Measurements from ENCODE around the gene INPP4B. TPM values are rescaled to one million over a fixed set of nuclear protein-coding genes. Genes with fewer than 3 reads are reported as not detected.

Gene INPP4B
- total and polyA plus RNA-seq, 9 donors, result 1.7 to 14.7 (median 10.7) TPM

DNA sequence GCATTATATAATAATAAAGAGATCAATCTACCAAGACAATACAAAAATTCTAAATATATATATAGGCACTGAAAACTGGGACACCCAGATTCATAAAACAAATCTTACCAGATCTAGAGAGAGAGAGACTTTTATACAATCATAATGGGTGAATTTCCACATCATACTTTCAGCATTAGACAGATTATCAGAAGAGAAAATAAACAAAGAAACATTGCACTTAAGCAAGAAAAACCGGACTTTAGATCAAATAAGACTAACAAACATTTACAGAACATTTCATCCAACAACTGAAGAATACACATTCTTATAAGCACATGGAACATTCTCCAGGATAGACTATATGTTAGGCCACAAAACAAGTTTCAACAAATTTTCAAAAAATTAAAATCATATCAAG, 245.1 kb downstream of the INPP4B start:
- Histone ChIP-seq H3K4me3 (no peak overlapping the region), H3K27me3 (no peaks in the 10 kb centered on the region), H3K4me1 (ENCODE audit: insufficient read depth) (no peaks in the 10 kb centered on the region), H3K36me3 (no peaks in the 10 kb centered on the region), H3K9me3 (no peaks in the 10 kb centered on the region), H3K27ac (no peak overlapping the region)
- intact Hi-C loops (cut with DNase I), result no loop called here
- 70 to 85% (median 84%) methylated on average over 1 of the region's 1 CpG for WGBS, 3 donors
- DNase-seq, result no peak
- no peak for TF ChIP-seq POLR2A (IDR thresholded peaks at IDR 0.05)
- TF ChIP-seq, protein P1, sequence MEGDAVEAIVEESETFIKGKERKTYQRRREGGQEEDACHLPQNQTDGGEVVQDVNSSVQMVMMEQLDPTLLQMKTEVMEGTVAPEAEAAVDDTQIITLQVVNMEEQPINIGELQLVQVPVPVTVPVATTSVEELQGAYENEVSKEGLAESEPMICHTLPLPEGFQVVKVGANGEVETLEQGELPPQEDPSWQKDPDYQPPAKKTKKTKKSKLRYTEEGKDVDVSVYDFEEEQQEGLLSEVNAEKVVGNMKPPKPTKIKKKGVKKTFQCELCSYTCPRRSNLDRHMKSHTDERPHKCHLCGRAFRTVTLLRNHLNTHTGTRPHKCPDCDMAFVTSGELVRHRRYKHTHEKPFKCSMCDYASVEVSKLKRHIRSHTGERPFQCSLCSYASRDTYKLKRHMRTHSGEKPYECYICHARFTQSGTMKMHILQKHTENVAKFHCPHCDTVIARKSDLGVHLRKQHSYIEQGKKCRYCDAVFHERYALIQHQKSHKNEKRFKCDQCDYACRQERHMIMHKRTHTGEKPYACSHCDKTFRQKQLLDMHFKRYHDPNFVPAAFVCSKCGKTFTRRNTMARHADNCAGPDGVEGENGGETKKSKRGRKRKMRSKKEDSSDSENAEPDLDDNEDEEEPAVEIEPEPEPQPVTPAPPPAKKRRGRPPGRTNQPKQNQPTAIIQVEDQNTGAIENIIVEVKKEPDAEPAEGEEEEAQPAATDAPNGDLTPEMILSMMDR (IDR thresholded peaks at IDR 0.05), result no peak
- no peak for TF ChIP-seq EP300 (IDR thresholded peaks at IDR 0.05)

DNA sequence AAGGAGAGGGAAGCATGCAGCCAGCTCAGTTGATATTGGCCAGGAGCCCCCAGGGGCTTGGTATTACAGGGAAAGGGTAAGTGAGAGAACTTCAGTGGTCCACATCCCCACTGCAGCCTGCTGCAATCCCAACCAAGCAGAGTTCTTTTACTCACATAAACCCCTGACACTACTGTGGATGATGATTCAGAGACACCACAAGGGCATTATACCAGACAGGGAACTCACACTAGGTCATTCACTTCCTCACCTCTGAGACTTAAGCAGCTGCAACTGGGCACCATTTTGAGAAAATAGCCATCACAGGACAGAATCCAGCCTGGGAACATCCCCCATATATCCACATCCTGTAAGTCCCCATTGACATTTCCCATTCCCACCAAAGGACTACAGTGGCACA, 248.0 kb downstream of the INPP4B start:
- Histone ChIP-seq H3K36me3 (no peaks in the 10 kb centered on the region), H3K4me3 (no peak overlapping the region), H3K27me3 (no peaks in the 10 kb centered on the region), H3K27ac (no peak overlapping the region), H3K4me1 (ENCODE audit: insufficient read depth) (no peaks in the 10 kb centered on the region), H3K9me3 (no peaks in the 10 kb centered on the region)
- TF ChIP-seq POLR2A (IDR thresholded peaks at IDR 0.05) (no peak), EP300 (IDR thresholded peaks at IDR 0.05) (no peak)
- TF ChIP-seq, protein P1 (IDR thresholded peaks at IDR 0.05), result no peak
- intact Hi-C loops (cut with DNase I), result no loop called here
- no peak for DNase-seq

DNA sequence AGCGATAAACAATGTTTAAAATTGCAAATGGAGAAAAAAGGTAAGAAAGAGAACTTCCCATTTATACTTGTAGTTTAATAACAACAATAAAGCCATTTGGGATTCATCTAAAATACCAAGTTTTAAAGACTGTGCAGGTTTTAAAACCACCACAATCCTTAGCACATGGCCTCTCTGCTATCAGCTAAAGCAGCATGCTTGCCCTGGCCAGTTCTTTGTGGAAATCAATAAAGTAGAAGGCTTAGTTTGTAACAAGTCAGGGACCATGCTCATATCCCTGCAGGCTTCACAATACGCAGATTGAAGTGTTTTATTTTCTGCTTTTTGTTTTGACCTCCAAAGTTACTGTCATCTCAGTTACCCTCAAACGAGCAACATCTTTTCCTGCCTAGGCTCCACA, 249.5 kb downstream of the INPP4B start:
- WGBS, 3 donors, result 44 to 61% (median 58%) methylated on average over 3 of the region's 3 CpGs
- H3K9me3 ChIP-seq, result no peaks in the 10 kb centered on the region
- intact Hi-C loops (cut with DNase I), result no loop called here
- no peaks in the 10 kb centered on the region for H3K36me3 ChIP-seq
- no peak overlapping the region for H3K27ac ChIP-seq
- H3K27me3 ChIP-seq, result no peaks in the 10 kb centered on the region
- H3K4me1 ChIP-seq (ENCODE audit: insufficient read depth), result no peaks in the 10 kb centered on the region
- no peak for DNase-seq
- TF ChIP-seq POLR2A (IDR thresholded peaks at IDR 0.05) (no peak), EP300 (IDR thresholded peaks at IDR 0.05) (no peak)
- TF ChIP-seq, protein P1 (IDR thresholded peaks at IDR 0.05), result no peak
- H3K4me3 ChIP-seq, result no peak overlapping the region

DNA sequence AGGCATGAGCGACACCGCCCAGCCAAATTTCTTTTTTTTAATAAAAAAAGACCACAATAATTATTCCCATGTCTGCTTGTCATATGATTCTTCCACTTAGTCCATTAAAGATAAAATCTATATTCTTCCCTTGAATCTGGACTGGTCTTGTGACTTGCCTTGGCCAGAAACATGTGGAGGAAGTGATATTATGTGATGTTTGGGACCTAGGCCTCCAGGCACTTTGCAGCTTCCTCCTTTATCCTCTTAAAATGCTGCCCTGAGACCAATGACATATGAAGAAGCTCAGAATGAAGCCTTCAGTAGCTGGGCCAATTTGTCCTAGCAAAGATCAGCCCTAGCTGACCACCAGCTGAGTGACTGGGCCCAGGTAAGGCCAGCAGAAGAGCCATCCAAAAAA, 250.0 kb downstream of the INPP4B start:
- H3K4me1 ChIP-seq (ENCODE audit: insufficient read depth), result peaks cover 2% of the 10 kb centered on the region
- no peaks in the 10 kb centered on the region for H3K9me3 ChIP-seq
- no peak overlapping the region for H3K4me3 ChIP-seq
- no peaks in the 10 kb centered on the region for H3K27me3 ChIP-seq
- TF ChIP-seq POLR2A (IDR thresholded peaks at IDR 0.05) (no peak), EP300 (IDR thresholded peaks at IDR 0.05) (no peak)
- TF ChIP-seq, protein P1 (IDR thresholded peaks at IDR 0.05), result no peak
- intact Hi-C loops (cut with DNase I), result no loop called here
- no peak overlapping the region for H3K27ac ChIP-seq
- no peaks in the 10 kb centered on the region for H3K36me3 ChIP-seq
- DNase-seq, result no peak
- WGBS, 3 donors, result 97 to 100% (median 99%) methylated on average over 2 of the region's 2 CpGs

All from ovary (tissue), 9 donors.